GM19099 (cell line): ENCODE results near the gene PARP3.

Experiments used
- POLR2A ChIP-seq: IDR thresholded peaks from 3 replicates; pipeline ENCODE4 v1.6.1; 2011; ENCODE audit warnings: low read depth; ENCODE audit not compliant: insufficient read length; ENCODE audit errors: extremely low read depth

PARP3 gene

GRCh38 chr3:51983578-51984268 lies 41.6 kb downstream of the PARP3 start:
- TF ChIP-seq POLR2A = no peak

- TF ChIP-seq POLR2A = no peak
Measured at GRCh38 chr3:51984269-51984647, 42.1 kb downstream of the PARP3 start.

- no peak for TF ChIP-seq POLR2A
Measured at GRCh38 chr3:51985063-51985462, 42.9 kb downstream of the PARP3 start.

- TF ChIP-seq POLR2A = no peak
Measured at GRCh38 chr3:51986010-51986947, 44.1 kb downstream of the PARP3 start.

- no peak for TF ChIP-seq POLR2A
Measured at GRCh38 chr3:51987568-51987967, 45.4 kb downstream of the PARP3 start.

GRCh38 chr3:51988286-51989146 lies 46.4 kb downstream of the PARP3 start:
- TF ChIP-seq POLR2A = no peak

- peak; percentile 54 for TF ChIP-seq POLR2A
Measured at GRCh38 chr3:51992017-51992682, 50.0 kb downstream of the PARP3 start.

- no peak for TF ChIP-seq POLR2A
Measured at GRCh38 chr3:51994530-51994929, 52.4 kb downstream of the PARP3 start.

GRCh38 chr3:51995346-51996163 lies 53.4 kb downstream of the PARP3 start, which contains the start of gene RPL29:
Gene RPL29, minus strand, starts transcription at chr3:51995895. Its CDS starts 434 bp downstream, at chr3:51995461.
- TF ChIP-seq POLR2A = peak; percentile 97

GRCh38 chr3:51997172-51997571 lies 55.0 kb downstream of the PARP3 start:
- no peak for TF ChIP-seq POLR2A

- no peak for TF ChIP-seq POLR2A
Measured at GRCh38 chr3:51997935-51998596, 55.9 kb downstream of the PARP3 start.
